MM.1S (cell line): ENCODE results near the gene FOXR2.

Source experiments
- DNase-seq: peaks from one replicate; pipeline ENCODE4 v3.0.0-alpha.2; 2015
- H2AFZ ChIP-seq: fragments of 300-600 bp; sonication (generic); 2 replicates; pipeline ENCODE4 v1.6.0; 2016; ENCODE audit warnings: antibody characterized with exemption, low read length
- H3F3A ChIP-seq: fragments of 300-600 bp; sonication (generic); 2 replicates; pipeline ENCODE4 v1.6.1; 2016; ENCODE audit warnings: mild to moderate bottlenecking, antibody characterized with exemption, low read length, moderate library complexity, mixed read lengths; ENCODE audit not compliant: insufficient read depth
- H3K27ac ChIP-seq: fragments of 300-600 bp; sonication (generic); 2 replicates; pipeline ENCODE4 v1.5.1; 2016; ENCODE audit warnings: mild to moderate bottlenecking, low read length
- H3K27me3 ChIP-seq: fragments of 300-600 bp; sonication (generic); replicated peaks from 2 replicates; pipeline ENCODE4 v1.6.0; 2016; ENCODE audit warnings: low read length; ENCODE audit not compliant: insufficient read depth
- H3K36me3 ChIP-seq: fragments of 300-600 bp; sonication (generic); replicated peaks from 2 replicates; pipeline ENCODE4 v1.6.1; 2016; ENCODE audit warnings: mild to moderate bottlenecking, low read length, mixed read lengths; ENCODE audit not compliant: insufficient read depth
- H3K4me1 ChIP-seq: fragments of 300-600 bp; sonication (generic); 2 replicates; pipeline ENCODE4 v1.6.1; 2016; ENCODE audit warnings: low read length, mixed read lengths
- H3K4me2 ChIP-seq: fragments of 300-600 bp; sonication (generic); 2 replicates; pipeline ENCODE4 v1.6.0; 2016; ENCODE audit warnings: low read depth, low read length
- H3K4me3 ChIP-seq: fragments of 300-600 bp; sonication (generic); 2 replicates; pipeline ENCODE4 v1.5.1; 2016; ENCODE audit warnings: low read length, mixed read lengths
- H3K79me2 ChIP-seq: fragments of 300-600 bp; sonication (generic); 2 replicates; pipeline ENCODE4 v1.6.1; 2016; ENCODE audit warnings: mixed run types, low read length, mixed read lengths
- H3K9ac ChIP-seq: fragments of 300-600 bp; sonication (generic); 2 replicates; pipeline ENCODE4 v1.6.1; 2016; ENCODE audit warnings: low read length, mixed read lengths
- H3K9me2 ChIP-seq: fragments of 300-600 bp; sonication (generic); replicated peaks from 2 replicates; pipeline ENCODE4 v1.6.1; 2016; ENCODE audit warnings: mild to moderate bottlenecking, low read length, mixed read lengths; ENCODE audit not compliant: insufficient read depth
- H3K9me3 ChIP-seq: fragments of 300-600 bp; sonication (generic); replicated peaks from 2 replicates; pipeline ENCODE4 v1.6.1; 2016; ENCODE audit warnings: mild to moderate bottlenecking, low read length, mixed read lengths; ENCODE audit not compliant: insufficient read depth
- H4K20me1 ChIP-seq: fragments of 300-600 bp; sonication (generic); 2 replicates; pipeline ENCODE4 v1.6.1; 2016; ENCODE audit warnings: mild to moderate bottlenecking, low read length, moderate library complexity, mixed read lengths; ENCODE audit not compliant: insufficient read depth
- EZH2 ChIP-seq: fragments of 300-600 bp; sonication (generic); optimal IDR thresholded peaks from 2 replicates; pipeline ENCODE3; 2017; ENCODE audit warnings: low read depth, mild to moderate bottlenecking, antibody characterized with exemption, low read length, mixed read lengths
- EZH2phosphoT487 ChIP-seq: fragments of 300-600 bp; sonication (generic); IDR thresholded peaks from 2 replicates; pipeline ENCODE4 v1.6.1; 2018; ENCODE audit warnings: antibody characterized with exemption, low read length
- TF ChIP-seq, protein P1 (sequence below): fragments of 300-600 bp; sonication (generic); IDR thresholded peaks from 2 replicates; pipeline ENCODE4 v1.5.1; 2016; ENCODE audit warnings: antibody characterized with exemption, low read length, mixed read lengths

Gene FOXR2

DNA sequence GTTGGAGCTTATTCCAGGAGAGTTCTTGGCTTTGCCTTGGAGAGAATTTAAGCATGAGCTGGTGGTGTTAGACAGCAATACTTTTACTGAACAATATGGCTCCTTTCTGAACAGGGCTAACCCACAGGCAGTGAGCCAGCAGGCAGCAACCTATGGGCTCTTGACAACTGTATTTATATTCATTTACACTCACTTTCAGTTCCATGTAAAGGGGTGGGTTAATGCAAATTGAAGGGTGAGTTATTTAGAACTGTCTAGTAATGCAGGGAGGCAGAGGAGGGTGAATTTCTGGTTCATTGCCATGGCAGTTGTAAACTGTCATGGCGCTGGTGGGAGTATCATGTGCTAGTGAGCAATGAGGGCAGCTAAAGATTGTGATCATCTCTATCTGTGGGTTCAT is 15.7 kb downstream of the FOXR2 start:
- Histone ChIP-seq H3K4me1 (no peaks in the 10 kb centered on the region), H3K36me3 (no peaks in the 10 kb centered on the region), H3K9me3 (no peaks in the 10 kb centered on the region), H3K9ac (no peak overlapping the region), H3K4me3 (no peak overlapping the region), H3K79me2 (no peaks in the 10 kb centered on the region), H3K9me2 (no peaks in the 10 kb centered on the region), H4K20me1 (no peaks in the 10 kb centered on the region), H2AFZ (no peak overlapping the region), H3F3A (no peaks in the 10 kb centered on the region), H3K4me2 (no peak overlapping the region), H3K27me3 (no peaks in the 10 kb centered on the region), H3K27ac (no peak overlapping the region)
- peak; percentile 7 for DNase-seq
- TF ChIP-seq EZH2phosphoT487 (no peak), EZH2 (no peak)
- TF ChIP-seq, protein P1, sequence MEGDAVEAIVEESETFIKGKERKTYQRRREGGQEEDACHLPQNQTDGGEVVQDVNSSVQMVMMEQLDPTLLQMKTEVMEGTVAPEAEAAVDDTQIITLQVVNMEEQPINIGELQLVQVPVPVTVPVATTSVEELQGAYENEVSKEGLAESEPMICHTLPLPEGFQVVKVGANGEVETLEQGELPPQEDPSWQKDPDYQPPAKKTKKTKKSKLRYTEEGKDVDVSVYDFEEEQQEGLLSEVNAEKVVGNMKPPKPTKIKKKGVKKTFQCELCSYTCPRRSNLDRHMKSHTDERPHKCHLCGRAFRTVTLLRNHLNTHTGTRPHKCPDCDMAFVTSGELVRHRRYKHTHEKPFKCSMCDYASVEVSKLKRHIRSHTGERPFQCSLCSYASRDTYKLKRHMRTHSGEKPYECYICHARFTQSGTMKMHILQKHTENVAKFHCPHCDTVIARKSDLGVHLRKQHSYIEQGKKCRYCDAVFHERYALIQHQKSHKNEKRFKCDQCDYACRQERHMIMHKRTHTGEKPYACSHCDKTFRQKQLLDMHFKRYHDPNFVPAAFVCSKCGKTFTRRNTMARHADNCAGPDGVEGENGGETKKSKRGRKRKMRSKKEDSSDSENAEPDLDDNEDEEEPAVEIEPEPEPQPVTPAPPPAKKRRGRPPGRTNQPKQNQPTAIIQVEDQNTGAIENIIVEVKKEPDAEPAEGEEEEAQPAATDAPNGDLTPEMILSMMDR, result no peak

DNA sequence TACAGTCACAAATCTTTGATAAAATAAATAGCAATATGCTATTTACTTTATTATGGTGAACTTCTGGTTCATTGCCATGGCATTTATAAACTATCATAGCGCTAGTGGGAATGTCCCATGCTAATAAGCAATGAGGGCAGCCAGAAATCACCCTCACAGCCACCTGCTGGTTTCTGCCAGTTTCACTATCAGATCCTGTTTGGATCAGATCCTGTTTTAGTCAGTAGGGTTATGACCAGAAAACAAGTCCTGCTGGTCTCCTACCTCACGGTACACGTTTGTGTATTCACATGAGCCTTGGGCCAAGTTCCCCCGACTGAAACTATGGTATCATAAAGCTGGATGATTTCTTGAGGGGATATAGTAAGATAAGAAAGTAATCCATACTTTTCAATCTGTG is 17.7 kb downstream of the FOXR2 start:
- no peak overlapping the region for H3K27ac ChIP-seq
- no peaks in the 10 kb centered on the region for H4K20me1 ChIP-seq
- H3K36me3 ChIP-seq, result no peaks in the 10 kb centered on the region
- H3K9ac ChIP-seq, result no peak overlapping the region
- no peaks in the 10 kb centered on the region for H3K9me3 ChIP-seq
- H3K9me2 ChIP-seq, result no peaks in the 10 kb centered on the region
- no peaks in the 10 kb centered on the region for H3K4me1 ChIP-seq
- H2AFZ ChIP-seq, result no peak overlapping the region
- H3F3A ChIP-seq, result no peaks in the 10 kb centered on the region
- no peak for TF ChIP-seq EZH2phosphoT487
- no peak for TF ChIP-seq EZH2
- TF ChIP-seq, protein P1, result no peak
- H3K27me3 ChIP-seq, result no peaks in the 10 kb centered on the region
- no peak overlapping the region for H3K4me3 ChIP-seq
- H3K79me2 ChIP-seq, result no peaks in the 10 kb centered on the region
- peak; percentile 57 for DNase-seq
- no peak overlapping the region for H3K4me2 ChIP-seq

GRCh38 chrX:55648434-55648833 is 25.2 kb downstream of the FOXR2 start:
- no peak overlapping the region for H3K4me2 ChIP-seq
- no peak for TF ChIP-seq EZH2
- no peak for TF ChIP-seq EZH2phosphoT487
- TF ChIP-seq, protein P1, result no peak
- H3K27ac ChIP-seq, result no peak overlapping the region
- no peak overlapping the region for H2AFZ ChIP-seq
- no peak for DNase-seq
- no peaks in the 10 kb centered on the region for H3K27me3 ChIP-seq
- H3K4me1 ChIP-seq, result no peaks in the 10 kb centered on the region
- H3K79me2 ChIP-seq, result no peaks in the 10 kb centered on the region
- H3F3A ChIP-seq, result no peaks in the 10 kb centered on the region
- H3K9me2 ChIP-seq, result no peaks in the 10 kb centered on the region
- H3K36me3 ChIP-seq, result no peaks in the 10 kb centered on the region
- no peaks in the 10 kb centered on the region for H3K9me3 ChIP-seq
- H4K20me1 ChIP-seq, result no peaks in the 10 kb centered on the region
- no peak overlapping the region for H3K4me3 ChIP-seq
- H3K9ac ChIP-seq, result no peak overlapping the region
